Right lobe of liver (tissue), 6 donors: ENCODE results near the gene EMCN. TPM values are rescaled to one million over a fixed set of nuclear protein-coding genes. Genes with fewer than 3 reads are reported as not detected.
"Not testable (repeated sequence)": the region's sequence is repeated elsewhere in the genome, so short reads cannot be mapped to it uniquely, and the experiment has no call there.

Experiments used
- ATAC-seq, 4 donors: fragments of 200-7000 bp; cut with Tn5 transposase; one replicate each; pipeline ENCODE4 v1.9.1; 2020; ENCODE audit warnings: mild to moderate bottlenecking in 4 of 4, moderate library complexity in 4 of 4
- DNase-seq, 3 donors: peaks; one replicate each; pipeline ENCODE4 v3.0.0-alpha.2; 2020
- H3K27ac ChIP-seq, 3 donors: fragments of 200-600 bp; one replicate each; pipeline ENCODE4 v1.8.0; 2022
- H3K27me3 ChIP-seq, 2 donors: fragments of 200-600 bp; one replicate each; pipeline ENCODE4 v1.8.0; 2022
- H3K36me3 ChIP-seq, 4 donors: fragments of 200-600 bp; sonication (generic) in 1 of 4; one replicate each; pipeline versions ENCODE4 v1.5.1 to v1.8.0; 2017 to 2022; ENCODE audit warnings: control low read depth in 1 of 4
- H3K4me1 ChIP-seq, 4 donors: fragments of 200-600 bp; sonication (generic) in 1 of 4; one replicate each; pipeline versions ENCODE4 v1.5.1 to v1.8.0; 2017 to 2022; ENCODE audit warnings: control low read depth in 1 of 4
- H3K4me3 ChIP-seq, 3 donors: fragments of 200-600 bp; one replicate each; pipeline ENCODE4 v1.8.0; 2022
- H3K9me3 ChIP-seq, 4 donors: fragments of 200-600 bp; sonication (generic) in 1 of 4; one replicate each; pipeline versions ENCODE4 v1.5.1 to v1.8.0; 2017 to 2022; ENCODE audit warnings: control low read depth in 1 of 4
- CTCF ChIP-seq, 4 donors: fragments of 200-600 bp in 3 of 4; fragments of 450-650 bp in 1 of 4; IDR thresholded peaks; one replicate each; pipeline versions ENCODE4 v1.5.1 to v1.8.0; 2016 to 2022; ENCODE audit warnings: antibody characterized with exemption in 4 of 4, mild to moderate bottlenecking in 2 of 4
- POLR2A ChIP-seq: fragments of 450-650 bp; IDR thresholded peaks from one replicate; pipeline ENCODE4 v1.6.1; 2017; ENCODE audit warnings: antibody characterized with exemption, mild to moderate bottlenecking
- WGBS: methylation state at CpG from one replicate; pipeline ENCODE4 v1.1.6; 2018; ENCODE audit warnings: low coverage, low lambda C conversion rate; ENCODE audit not compliant: insufficient coverage; ENCODE audit errors: missing lambda C conversion rate; 5-methylcytosine and 5-hydroxymethylcytosine counted together
- intact Hi-C, 2 donors: fragments of 100-400 bp; cut with DNase I; formaldehyde crosslinking; loops; one replicate each; pipeline versions ENCODE4 v1.11.2 to v1.14.1; 2022
- total RNA-seq, 6 experiments: library from RNA; depleted of rRNA in 2 of 6; stranded (reverse); fragments of >200 nt in 2 of 6; fragmentation: NEBNext Ultra II Directional in 3 of 6; extraction: Animal tissue kit (Norgen Biotek cat#: 25700) in 3 of 6; gene quantifications; one replicate each; pipeline versions ENCODE4 v1.1.0 to v1.2.4, GENCODE V29; 2016 to 2023
- donor health status: DM: no; HTN: yes; CAD: no.
- donor health status: DM: no; HTN: no; CAD: no.
- donor health status: DM: no; HTN: no; CAD: no.
- donor health status: DM: no; HTN: yes; CAD: no.
- donor health status: DM: no; HTN: yes; CAD: no.

Gene EMCN
- total RNA-seq, 6 experiments from 2014 or later = 1.9 to 6.8 (median 3.5) TPM

GRCh38 chr4:100414016-100414790, 103.6 kb downstream of the EMCN start:
- no peak for ATAC-seq
- no peaks in the 10 kb centered on the region for H3K27me3 ChIP-seq
- H3K36me3 ChIP-seq = no peaks in the 10 kb centered on the region
- no peaks in the 10 kb centered on the region for H3K4me1 ChIP-seq
- no peak for DNase-seq
- no peak overlapping the region for H3K4me3 ChIP-seq
- no peak for TF ChIP-seq POLR2A
- TF ChIP-seq CTCF (IDR thresholded peaks at IDR 0.05) = no peak
- H3K9me3 ChIP-seq = no peaks in the 10 kb centered on the region
- WGBS = 76% methylated on average over 3 of the region's 3 CpGs
- intact Hi-C loops = no loop called here
- no peak overlapping the region for H3K27ac ChIP-seq

GRCh38 chr4:100391863-100392262, 126.0 kb downstream of the EMCN start:
- Histone ChIP-seq H3K4me3 (no peak overlapping the region), H3K27me3 (no peaks in the 10 kb centered on the region), H3K4me1 (no peaks in the 10 kb centered on the region), H3K27ac (no peak overlapping the region), H3K9me3 (no peaks in the 10 kb centered on the region), H3K36me3 (no peaks in the 10 kb centered on the region)
- 33% methylated on average over 1 of the region's 1 CpG for WGBS
- no peak for ATAC-seq
- no peak for DNase-seq
- TF ChIP-seq POLR2A (no peak), CTCF (IDR thresholded peaks at IDR 0.05) (no peak)
- intact Hi-C loops = no loop called here

- H3K4me1 ChIP-seq = no peaks in the 10 kb centered on the region
- TF ChIP-seq CTCF (IDR thresholded peaks at IDR 0.05) (no peak), POLR2A (no peak)
Measured at GRCh38 chr4:100391086-100391485, 126.7 kb downstream of the EMCN start.

GRCh38 chr4:100386270-100386669, 131.6 kb downstream of the EMCN start:
- no peaks in the 10 kb centered on the region for H3K36me3 ChIP-seq
- no peak for DNase-seq
- no peak for ATAC-seq
- no peak for TF ChIP-seq POLR2A
- no peak for TF ChIP-seq CTCF (IDR thresholded peaks at IDR 0.05)
- no peak overlapping the region for H3K4me3 ChIP-seq
- WGBS = 21% methylated on average over 1 of the region's 1 CpG
- intact Hi-C loops = no loop called here
- no peaks in the 10 kb centered on the region for H3K27me3 ChIP-seq
- no peaks in the 10 kb centered on the region for H3K4me1 ChIP-seq
- H3K27ac ChIP-seq = no peak overlapping the region
- no peaks in the 10 kb centered on the region for H3K9me3 ChIP-seq

More at GRCh38 chr4:100391086-100391485, 126.7 kb downstream of the EMCN start:
- ATAC-seq (no peak), DNase-seq (no peak)
- intact Hi-C loops = no loop called here
- Histone ChIP-seq H3K27me3 (no peaks in the 10 kb centered on the region), H3K36me3 (no peaks in the 10 kb centered on the region), H3K27ac (no peak overlapping the region), H3K9me3 (no peaks in the 10 kb centered on the region), H3K4me3 (no peak overlapping the region)
- 44% methylated on average over 1 of the region's 1 CpG for WGBS

GRCh38 chr4:100380401-100380800, 137.4 kb downstream of the EMCN start:
- H3K4me3 ChIP-seq, H3K27ac ChIP-seq, ATAC-seq, H3K27me3 ChIP-seq, DNase-seq, H3K9me3 ChIP-seq, intact Hi-C loops, H3K36me3 ChIP-seq, H3K4me1 ChIP-seq: not testable (repeated sequence)
- WGBS = 82% methylated on average over 1 of the region's 1 CpG
